ENCODE results near the gene DLG4.

GRCh38 chr17:7258731-7259554 lies 39.3 kb upstream of the DLG4 start:
- TF ChIP-seq CTCF (IDR thresholded peaks at IDR 0.05) (no peak), POLR2A (IDR thresholded peaks at IDR 0.05) (no peak)
